Mesenchymal stem cell (in vitro differentiated cells and primary cell): ENCODE data around the gene EPSTI1.
A peak's percentile ranks its signal among the peaks of the same experiment; 100 is the strongest.

Experiments used
- DNase-seq: peaks from one replicate; pipeline ENCODE4 v3.0.0-alpha.2; 2013
- H2AFZ ChIP-seq: one replicate; pipeline ENCODE4 v1.6.1; 2013; ENCODE audit warnings: low read depth, mild to moderate bottlenecking, control low read depth, inconsistent platforms, low read length, moderate library complexity
- H2AK5ac ChIP-seq: 2 replicates; pipeline ENCODE4 v1.6.1; 2013; ENCODE audit warnings: low read length, moderate library complexity, mild to moderate bottlenecking, inconsistent platforms; ENCODE audit not compliant: severe bottlenecking
- H2BK120ac ChIP-seq: one replicate; pipeline ENCODE4 v1.6.1; 2013; ENCODE audit warnings: low read depth, mild to moderate bottlenecking, inconsistent platforms, low read length, moderate library complexity
- H2BK12ac ChIP-seq, 2 experiments: one replicate each; pipeline ENCODE4 v1.6.1; 2013; ENCODE audit warnings: inconsistent platforms in 2 of 2, low read length in 2 of 2, mild to moderate bottlenecking in 2 of 2, moderate library complexity in 2 of 2, control low read depth in 1 of 2
- H2BK15ac ChIP-seq: one replicate; pipeline ENCODE4 v1.6.1; 2013; ENCODE audit warnings: mild to moderate bottlenecking, low read depth, inconsistent platforms; ENCODE audit not compliant: poor library complexity, severe bottlenecking
- H2BK5ac ChIP-seq: 2 replicates; pipeline ENCODE4 v1.6.1; 2013; ENCODE audit warnings: low read depth, mild to moderate bottlenecking, low read length, control low read depth, inconsistent platforms; ENCODE audit not compliant: poor library complexity, severe bottlenecking
- H3K14ac ChIP-seq, 2 experiments: one replicate each; pipeline ENCODE4 v1.6.1; 2013; ENCODE audit warnings: inconsistent platforms in 2 of 2, low read length in 2 of 2, control low read depth in 1 of 2, mild to moderate bottlenecking in 1 of 2, moderate library complexity in 1 of 2
- H3K18ac ChIP-seq, 2 experiments: one replicate each; pipeline ENCODE4 v1.6.1; 2013; ENCODE audit warnings: inconsistent platforms in 2 of 2, low read length in 2 of 2, control low read depth in 1 of 2, low read depth in 1 of 2, mild to moderate bottlenecking in 1 of 2
- H3K23ac ChIP-seq, 2 experiments: one replicate each; pipeline ENCODE4 v1.6.1; 2013; ENCODE audit warnings: inconsistent platforms in 2 of 2, low read length in 2 of 2, mild to moderate bottlenecking in 2 of 2, moderate library complexity in 2 of 2, control low read depth in 1 of 2
- H3K27ac ChIP-seq: 2 replicates; pipeline ENCODE4 v1.5.1; 2013; ENCODE audit warnings: mild to moderate bottlenecking, moderate library complexity, low read length, control low read depth, inconsistent platforms; ENCODE audit not compliant: poor library complexity, severe bottlenecking
- H3K27me3 ChIP-seq, 2 experiments: 2 replicates each; pipeline versions ENCODE4 v1.6.1 to v1.7.0; 2013; ENCODE audit warnings: low read length in 2 of 2, mild to moderate bottlenecking in 2 of 2, moderate library complexity in 2 of 2, control low read depth in 1 of 2, inconsistent platforms in 1 of 2; ENCODE audit not compliant: control insufficient read depth in 1 of 2, insufficient read depth in 1 of 2
- H3K36me3 ChIP-seq, 2 experiments: 2 replicates each; pipeline versions ENCODE4 v1.6.1 to v1.7.0; 2013; ENCODE audit warnings: low read length in 2 of 2, control low read depth in 1 of 2, inconsistent platforms in 1 of 2, low read depth in 1 of 2, mild to moderate bottlenecking in 1 of 2; ENCODE audit not compliant: insufficient read depth in 2 of 2, control insufficient read depth in 1 of 2
- H3K4ac ChIP-seq, 2 experiments: one replicate each; pipeline ENCODE4 v1.6.1; 2013; ENCODE audit warnings: inconsistent platforms in 2 of 2, low read length in 2 of 2, mild to moderate bottlenecking in 2 of 2, moderate library complexity in 2 of 2, control low read depth in 1 of 2, low read depth in 1 of 2
- H3K4me1 ChIP-seq: 2 replicates; pipeline ENCODE4 v1.6.1; 2013; ENCODE audit warnings: low read depth, low read length, control low read depth; ENCODE audit not compliant: control insufficient read depth, insufficient read depth
- H3K4me2 ChIP-seq: 2 replicates; pipeline ENCODE4 v1.6.1; 2013; ENCODE audit warnings: low read length, mild to moderate bottlenecking, inconsistent platforms; ENCODE audit not compliant: poor library complexity, severe bottlenecking
- H3K4me3 ChIP-seq, 2 experiments: 2 replicates each; pipeline versions ENCODE4 v1.5.1 to v1.7.0; 2013; ENCODE audit warnings: low read length in 2 of 2, mild to moderate bottlenecking in 2 of 2, control low read depth in 1 of 2, low read depth in 1 of 2; ENCODE audit not compliant: insufficient read depth in 1 of 2
- H3K79me1 ChIP-seq: replicated peaks from 2 replicates; pipeline ENCODE4 v1.6.1; 2013; ENCODE audit warnings: mild to moderate bottlenecking, control low read depth, low read length, inconsistent platforms; ENCODE audit not compliant: poor library complexity, severe bottlenecking
- H3K9ac ChIP-seq: 2 replicates; pipeline ENCODE4 v1.7.0; 2013; ENCODE audit warnings: mild to moderate bottlenecking, low read length, moderate library complexity
- H3K9me3 ChIP-seq: 2 replicates; pipeline ENCODE4 v1.7.0; 2013; ENCODE audit warnings: mild to moderate bottlenecking, low read length; ENCODE audit not compliant: control insufficient read depth
- H4K8ac ChIP-seq: one replicate; pipeline ENCODE4 v1.6.1; 2013; ENCODE audit warnings: inconsistent platforms, mild to moderate bottlenecking, low read length, moderate library complexity
- H4K91ac ChIP-seq: one replicate; pipeline ENCODE4 v1.6.1; 2013; ENCODE audit warnings: mild to moderate bottlenecking, low read length, inconsistent platforms
- WGBS: methylation state at CpG from one replicate; pipeline ENCODE4 v1.1.7; 2013; ENCODE audit warnings: mixed read lengths; 5-methylcytosine and 5-hydroxymethylcytosine counted together

The EPSTI1 gene

DNA sequence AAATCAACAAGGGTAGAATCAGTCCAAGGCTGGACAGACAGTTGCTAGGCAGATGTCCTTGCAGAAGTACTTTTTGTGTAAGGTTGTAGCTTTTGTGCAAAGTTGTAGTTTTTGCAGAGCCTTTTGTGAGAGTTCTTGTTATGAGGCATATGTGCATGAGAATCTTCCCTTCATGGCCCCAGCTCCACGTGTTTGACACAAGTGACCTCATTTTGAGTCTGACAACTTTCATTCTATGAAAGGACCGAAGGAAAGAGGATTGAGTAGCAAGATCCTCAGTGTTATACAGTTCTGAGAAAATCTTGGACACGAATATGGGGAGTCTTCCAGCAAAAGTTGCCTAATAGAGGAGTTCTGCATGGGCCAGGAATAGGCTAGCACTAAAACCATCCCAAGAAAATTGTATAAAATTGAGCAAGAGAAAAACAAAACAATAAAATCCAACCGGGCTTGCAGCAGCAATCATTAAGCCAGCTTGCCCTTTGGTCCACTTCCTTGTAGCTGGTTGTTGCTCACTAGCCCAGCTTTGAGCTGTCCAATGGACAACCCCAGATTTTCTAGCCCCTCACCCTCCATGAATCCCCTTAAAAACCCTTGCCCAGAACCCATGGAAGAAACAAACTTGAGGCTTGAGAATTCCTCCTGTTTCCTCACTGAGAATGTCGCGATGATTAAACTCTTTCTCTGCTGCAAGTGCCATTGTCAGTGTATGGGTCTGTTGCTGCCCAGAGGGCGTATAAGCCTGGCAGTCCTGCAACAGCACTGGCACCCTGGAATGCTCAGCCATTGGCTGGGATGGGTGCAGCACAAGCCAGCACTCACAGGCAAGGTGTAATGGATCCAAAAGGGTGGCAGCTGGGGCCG is 6.5 kb downstream of the EPSTI1 start:
- Histone ChIP-seq H4K8ac (no peak overlapping the region), H3K9me3 (no peaks in the 10 kb centered on the region), H4K91ac (no peak overlapping the region), H3K23ac (no peak overlapping the region), H3K4ac (no peak overlapping the region), H2BK5ac (no peak overlapping the region), H3K4me3 (peak overlapping the region in 1 of 2 experiments; percentile 26), H3K14ac (no peak overlapping the region), H3K4me1 (peaks cover 3% of the 10 kb centered on the region), H3K27me3 (no peaks in the 10 kb centered on the region), H3K27ac (no peak overlapping the region), H3K4me2 (no peak overlapping the region), H2AFZ (no peak overlapping the region), H3K79me1 (no peaks in the 10 kb centered on the region), H3K36me3 (no peaks in the 10 kb centered on the region), H3K9ac (peak overlapping the region; percentile 48), H2BK120ac (no peak overlapping the region), H3K18ac (no peak overlapping the region), H2AK5ac (no peak overlapping the region), H2BK15ac (no peak overlapping the region), H2BK12ac (no peak overlapping the region)
- 94% methylated on average over 8 of the region's 8 CpGs for WGBS
- no peak for DNase-seq

- peaks cover 3% of the 10 kb centered on the region for H3K4me1 ChIP-seq
- no peaks in the 10 kb centered on the region for H3K79me1 ChIP-seq
- H3K18ac ChIP-seq = no peak overlapping the region
- H3K9ac ChIP-seq = no peak overlapping the region
- no peak overlapping the region for H3K23ac ChIP-seq
- no peak overlapping the region for H3K14ac ChIP-seq
- H3K36me3 ChIP-seq = no peaks in the 10 kb centered on the region
- no peaks in the 10 kb centered on the region for H3K27me3 ChIP-seq
- no CpG with 5 or more reads among the region's 1 CpG for WGBS
- H4K8ac ChIP-seq = no peak overlapping the region
- no peak overlapping the region for H3K4ac ChIP-seq
- no peak overlapping the region for H2BK15ac ChIP-seq
- H2BK120ac ChIP-seq = no peak overlapping the region
- H3K27ac ChIP-seq = no peak overlapping the region
- no peaks in the 10 kb centered on the region for H3K9me3 ChIP-seq
- H2BK12ac ChIP-seq = no peak overlapping the region
- H3K4me3 ChIP-seq = no peak overlapping the region
- no peak overlapping the region for H2AFZ ChIP-seq
- H2BK5ac ChIP-seq = no peak overlapping the region
- no peak overlapping the region for H2AK5ac ChIP-seq
- no peak for DNase-seq
- no peak overlapping the region for H4K91ac ChIP-seq
- H3K4me2 ChIP-seq = no peak overlapping the region
Observed at GRCh38 chr13:42984691-42985090, 7.3 kb downstream of the EPSTI1 start.

GRCh38 chr13:42984026-42984425 is 8.0 kb downstream of the EPSTI1 start:
- Histone ChIP-seq H3K9me3 (no peaks in the 10 kb centered on the region), H3K23ac (no peak overlapping the region), H3K4me2 (no peak overlapping the region), H3K4me1 (peaks cover 3% of the 10 kb centered on the region), H3K9ac (no peak overlapping the region), H3K4ac (no peak overlapping the region), H3K4me3 (no peak overlapping the region), H3K79me1 (no peaks in the 10 kb centered on the region), H3K36me3 (no peaks in the 10 kb centered on the region), H3K27ac (no peak overlapping the region), H2BK5ac (no peak overlapping the region), H2AFZ (no peak overlapping the region), H2BK15ac (no peak overlapping the region), H3K14ac (no peak overlapping the region), H2BK12ac (no peak overlapping the region), H4K91ac (no peak overlapping the region), H2BK120ac (no peak overlapping the region), H2AK5ac (no peak overlapping the region), H4K8ac (no peak overlapping the region), H3K18ac (no peak overlapping the region), H3K27me3 (no peaks in the 10 kb centered on the region)
- DNase-seq = no peak

GRCh38 chr13:42981853-42982252 is 10.2 kb downstream of the EPSTI1 start:
- H3K18ac ChIP-seq = no peak overlapping the region
- no peak overlapping the region for H3K14ac ChIP-seq
- peaks cover 0 to 11% of the 10 kb centered on the region in 2 experiments for H3K36me3 ChIP-seq
- no peak overlapping the region for H2BK12ac ChIP-seq
- no peaks in the 10 kb centered on the region for H3K27me3 ChIP-seq
- no peak overlapping the region for H3K27ac ChIP-seq
- no peak overlapping the region for H2AFZ ChIP-seq
- peaks cover 3% of the 10 kb centered on the region for H3K4me1 ChIP-seq
- no peak overlapping the region for H3K4me2 ChIP-seq
- H2BK5ac ChIP-seq = no peak overlapping the region
- H3K9me3 ChIP-seq = no peaks in the 10 kb centered on the region
- H3K4ac ChIP-seq = no peak overlapping the region
- H4K8ac ChIP-seq = no peak overlapping the region
- H3K23ac ChIP-seq = no peak overlapping the region
- no peaks in the 10 kb centered on the region for H3K79me1 ChIP-seq
- DNase-seq = no peak
- no peak overlapping the region for H3K4me3 ChIP-seq
- H3K9ac ChIP-seq = no peak overlapping the region
- no peak overlapping the region for H4K91ac ChIP-seq
- H2BK15ac ChIP-seq = no peak overlapping the region
- no peak overlapping the region for H2BK120ac ChIP-seq
- no peak overlapping the region for H2AK5ac ChIP-seq
- 81% methylated on average over 1 of the region's 1 CpG for WGBS
